B cell (primary cell): ENCODE results near the gene PPP2R2B.

Source experiments
- CTCF ChIP-seq: fragments of 200-600 bp; IDR thresholded peaks from one replicate; pipeline ENCODE4 v1.8.0; 2022; ENCODE audit warnings: antibody characterized with exemption, mild to moderate bottlenecking
- EZH2 ChIP-seq: IDR thresholded peaks from 2 replicates; pipeline ENCODE4 v1.6.1; 2012; ENCODE audit warnings: borderline replicate concordance, low read depth, mild to moderate bottlenecking, moderate library complexity, low read length; ENCODE audit not compliant: insufficient read depth, poor library complexity, severe bottlenecking

- no peak for TF ChIP-seq EZH2
- no peak for TF ChIP-seq CTCF
Measured at GRCh38 chr5:146762830-146763229, 115.7 kb downstream of the PPP2R2B start.
